Stimulated activated naive CD8-positive, alpha-beta T cell treated with anti-CD3 and anti-CD28 coated beads, Interleukin-15, Interleukin-2, amounts not matched to agents 100 ng/mL and 50 ng/mL, for 24 hours (primary cell): Measurements from ENCODE around the gene NRSN2.

Experiments
- H3K27ac Mint-ChIP-seq: one replicate; pipeline ENCODE4 v1.8.0; 2021; ENCODE audit warnings: mild to moderate bottlenecking, mixed read lengths
- H3K27me3 Mint-ChIP-seq: one replicate; pipeline ENCODE4 v1.8.0; 2021; ENCODE audit warnings: mixed read lengths
- H3K36me3 Mint-ChIP-seq: one replicate; pipeline ENCODE4 v1.8.0; 2021; ENCODE audit warnings: low read depth, mixed read lengths
- H3K4me1 Mint-ChIP-seq: one replicate; pipeline ENCODE4 v1.8.0; 2021; ENCODE audit warnings: low read depth, mixed read lengths
- H3K4me3 Mint-ChIP-seq: one replicate; pipeline ENCODE4 v1.8.0; 2021; ENCODE audit warnings: mild to moderate bottlenecking, mixed read lengths
- H3K9me3 Mint-ChIP-seq: one replicate; pipeline ENCODE4 v1.8.0; 2021; ENCODE audit warnings: mixed read lengths

Gene NRSN2

GRCh38 chr20:402898-403581, 56.1 kb downstream of the NRSN2 start:
- Mint-ChIP-seq H3K36me3 (peaks cover 5% of the 10 kb centered on the region), H3K27ac (no peak overlapping the region), H3K4me3 (no peak overlapping the region), H3K9me3 (no peaks in the 10 kb centered on the region), H3K27me3 (no peaks in the 10 kb centered on the region), H3K4me1 (peaks cover 30% of the 10 kb centered on the region)

GRCh38 chr20:403582-403957, 56.7 kb downstream of the NRSN2 start:
- Mint-ChIP-seq H3K4me1 (peaks cover 30% of the 10 kb centered on the region), H3K36me3 (peaks cover 1% of the 10 kb centered on the region), H3K4me3 (no peak overlapping the region), H3K27ac (no peak overlapping the region), H3K27me3 (no peaks in the 10 kb centered on the region), H3K9me3 (no peaks in the 10 kb centered on the region)

- Mint-ChIP-seq H3K27ac (no peak overlapping the region), H3K9me3 (no peaks in the 10 kb centered on the region), H3K4me3 (no peak overlapping the region), H3K36me3 (peaks cover 2% of the 10 kb centered on the region), H3K27me3 (no peaks in the 10 kb centered on the region), H3K4me1 (peaks cover 31% of the 10 kb centered on the region)
Observed at GRCh38 chr20:404088-404487, 57.2 kb downstream of the NRSN2 start.
